ENCODE measurements around the gene SS18.

Gene SS18

GRCh38 chr18:26089293-26090129 is 902 bp downstream of the SS18 start:
- Histone ChIP-seq H3K79me2 (ENCODE audit: control insufficient read depth, low read length) (peaks cover 59% of the 10 kb centered on the region), H4K20me1 (ENCODE audit: control insufficient read depth, insufficient read depth, low read depth, low read length) (peaks cover 21% of the 10 kb centered on the region; the same call in 1 of the 2 replicates), H3K9me2 (replicated peaks; ENCODE audit: control insufficient read depth, low read length) (no peaks in the 10 kb centered on the region), H3K9me3 (ENCODE audit: control insufficient read depth, insufficient read depth, low read length) (no peaks in the 10 kb centered on the region), H3K27me3 (ENCODE audit: control insufficient read depth, low read length) (no peaks in the 10 kb centered on the region), H3K4me1 (ENCODE audit: control insufficient read depth, low read length) (peaks cover 42% of the 10 kb centered on the region), H3K27ac (ENCODE audit: low read depth, low read length) (peak overlapping the region; percentile 85), H3K4me3 (ENCODE audit: low read length) (peak overlapping the region; percentile 91), H3K4me2 (ENCODE audit: low read length) (peak overlapping the region; percentile 93), H3K36me3 (ENCODE audit: control insufficient read depth, low read length) (peaks cover 55% of the 10 kb centered on the region), H3F3A (ENCODE audit: control insufficient read depth, insufficient read depth) (0 out of 2 replicates have a peak, but pooled peaks cover 2% of the 10 kb centered on the region)
- TF ChIP-seq, protein P1, sequence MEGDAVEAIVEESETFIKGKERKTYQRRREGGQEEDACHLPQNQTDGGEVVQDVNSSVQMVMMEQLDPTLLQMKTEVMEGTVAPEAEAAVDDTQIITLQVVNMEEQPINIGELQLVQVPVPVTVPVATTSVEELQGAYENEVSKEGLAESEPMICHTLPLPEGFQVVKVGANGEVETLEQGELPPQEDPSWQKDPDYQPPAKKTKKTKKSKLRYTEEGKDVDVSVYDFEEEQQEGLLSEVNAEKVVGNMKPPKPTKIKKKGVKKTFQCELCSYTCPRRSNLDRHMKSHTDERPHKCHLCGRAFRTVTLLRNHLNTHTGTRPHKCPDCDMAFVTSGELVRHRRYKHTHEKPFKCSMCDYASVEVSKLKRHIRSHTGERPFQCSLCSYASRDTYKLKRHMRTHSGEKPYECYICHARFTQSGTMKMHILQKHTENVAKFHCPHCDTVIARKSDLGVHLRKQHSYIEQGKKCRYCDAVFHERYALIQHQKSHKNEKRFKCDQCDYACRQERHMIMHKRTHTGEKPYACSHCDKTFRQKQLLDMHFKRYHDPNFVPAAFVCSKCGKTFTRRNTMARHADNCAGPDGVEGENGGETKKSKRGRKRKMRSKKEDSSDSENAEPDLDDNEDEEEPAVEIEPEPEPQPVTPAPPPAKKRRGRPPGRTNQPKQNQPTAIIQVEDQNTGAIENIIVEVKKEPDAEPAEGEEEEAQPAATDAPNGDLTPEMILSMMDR (IDR thresholded peaks at IDR 0.05; ENCODE audit: low read depth, low read length, poor library complexity, severe bottlenecking) = no peak
- no peak for TF ChIP-seq EZH2phosphoT487 (IDR thresholded peaks at IDR 0.05; ENCODE audit: borderline replicate concordance, low read length)

DNA sequence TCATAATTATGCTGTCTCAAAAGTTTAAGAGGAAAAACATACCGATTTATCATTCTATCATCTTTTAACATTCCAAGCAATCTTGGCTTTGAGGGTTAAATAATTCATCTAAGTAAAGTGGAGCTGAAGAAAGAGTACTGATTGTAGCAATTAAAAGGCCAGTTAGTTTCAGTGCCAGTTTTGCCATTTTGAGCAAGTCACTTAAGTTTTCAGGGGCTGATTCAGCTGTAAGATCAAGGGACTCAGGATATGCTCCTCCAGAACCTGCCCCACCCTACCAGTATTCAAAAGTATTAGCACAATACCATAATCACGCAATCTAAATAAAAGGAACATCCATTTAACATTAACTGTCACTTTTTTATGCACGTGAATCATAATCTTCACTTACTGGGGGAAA is 1.9 kb downstream of the SS18 start:
- Histone ChIP-seq H3K4me3 (ENCODE audit: low read length) (peak overlapping the region; percentile 91), H3K27me3 (ENCODE audit: control insufficient read depth, low read length) (no peaks in the 10 kb centered on the region), H3F3A (ENCODE audit: control insufficient read depth, insufficient read depth) (0 out of 2 replicates have a peak, but pooled peaks cover 2% of the 10 kb centered on the region), H3K27ac (ENCODE audit: low read depth, low read length) (no peak overlapping the region), H3K9me2 (replicated peaks; ENCODE audit: control insufficient read depth, low read length) (no peaks in the 10 kb centered on the region), H3K4me1 (ENCODE audit: control insufficient read depth, low read length) (peaks cover 42% of the 10 kb centered on the region), H3K4me2 (ENCODE audit: low read length) (peak overlapping the region; percentile 93), H4K20me1 (ENCODE audit: control insufficient read depth, insufficient read depth, low read depth, low read length) (peaks cover 21% of the 10 kb centered on the region; the same call in 1 of the 2 replicates), H3K9me3 (ENCODE audit: control insufficient read depth, insufficient read depth, low read length) (no peaks in the 10 kb centered on the region), H3K36me3 (ENCODE audit: control insufficient read depth, low read length) (peaks cover 66% of the 10 kb centered on the region), H3K79me2 (ENCODE audit: control insufficient read depth, low read length) (peaks cover 69% of the 10 kb centered on the region)
- TF ChIP-seq, protein P1 (IDR thresholded peaks at IDR 0.05; ENCODE audit: low read depth, low read length, poor library complexity, severe bottlenecking) = no peak
- no peak for TF ChIP-seq EZH2phosphoT487 (IDR thresholded peaks at IDR 0.05; ENCODE audit: borderline replicate concordance, low read length)

DNA sequence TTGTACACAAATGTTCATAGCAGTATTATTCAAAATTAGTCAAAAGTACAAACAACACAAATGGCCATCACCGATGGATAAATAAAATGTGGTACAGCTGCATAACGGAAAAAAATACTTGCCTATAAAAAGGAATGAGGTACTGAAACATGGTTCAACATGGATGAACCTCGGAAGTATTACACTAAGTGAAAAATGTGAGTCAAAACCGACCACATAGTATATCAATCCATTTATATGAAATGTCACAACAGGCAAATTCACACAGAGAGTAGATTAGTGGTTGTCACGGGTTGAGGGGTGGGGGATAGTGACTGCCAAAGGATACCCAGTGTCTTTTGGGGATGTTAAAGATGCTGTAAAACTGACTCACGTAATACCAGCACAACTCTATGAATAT is 3.5 kb downstream of the SS18 start:
- peaks cover 34% of the 10 kb centered on the region for H3K4me1 ChIP-seq (ENCODE audit: control insufficient read depth, low read length)
- peaks cover 84% of the 10 kb centered on the region for H3K79me2 ChIP-seq (ENCODE audit: control insufficient read depth, low read length)
- H3K9me2 ChIP-seq (replicated peaks; ENCODE audit: control insufficient read depth, low read length) = no peaks in the 10 kb centered on the region
- TF ChIP-seq, protein P1 (IDR thresholded peaks at IDR 0.05; ENCODE audit: low read depth, low read length, poor library complexity, severe bottlenecking) = no peak
- TF ChIP-seq EZH2phosphoT487 (IDR thresholded peaks at IDR 0.05; ENCODE audit: borderline replicate concordance, low read length) = no peak
- H3K4me3 ChIP-seq (ENCODE audit: low read length) = no peak overlapping the region
- no peak overlapping the region for H3K27ac ChIP-seq (ENCODE audit: low read depth, low read length)
- peaks cover 81% of the 10 kb centered on the region for H3K36me3 ChIP-seq (ENCODE audit: control insufficient read depth, low read length)
- no peaks in the 10 kb centered on the region for H3K27me3 ChIP-seq (ENCODE audit: control insufficient read depth, low read length)
- peaks cover 3% of the 10 kb centered on the region; the same call in 1 of the 2 replicates for H3F3A ChIP-seq (ENCODE audit: control insufficient read depth, insufficient read depth)
- H3K4me2 ChIP-seq (ENCODE audit: low read length) = peak overlapping the region; percentile 19; the same call in 1 of the 2 replicates
- peaks cover 21% of the 10 kb centered on the region; the same call in 1 of the 2 replicates for H4K20me1 ChIP-seq (ENCODE audit: control insufficient read depth, insufficient read depth, low read depth, low read length)
- no peaks in the 10 kb centered on the region for H3K9me3 ChIP-seq (ENCODE audit: control insufficient read depth, insufficient read depth, low read length)

All from DOHH2 (cell line).